ENCODE data around the gene MAP3K5.
"Not testable (repeated sequence)": the region's sequence is repeated elsewhere in the genome, so short reads cannot be mapped to it uniquely, and the experiment has no call there.

The MAP3K5 gene

DNA sequence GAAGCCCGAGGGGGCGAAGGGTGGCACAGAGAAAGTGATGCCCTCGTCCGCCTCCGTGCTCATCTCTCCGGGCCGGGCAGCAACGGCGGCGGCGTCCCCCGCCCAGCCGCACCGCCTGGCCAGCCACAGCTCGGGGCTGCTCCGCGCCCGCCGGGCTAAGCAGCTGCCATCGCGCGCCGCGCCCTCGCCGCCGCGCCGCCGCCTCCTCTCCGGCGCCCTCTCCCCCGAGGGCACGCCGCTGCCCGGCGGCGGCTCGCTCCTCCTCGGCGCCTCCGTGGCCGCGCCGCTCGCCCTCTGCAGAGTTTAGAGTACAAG lies 225 bp downstream of the MAP3K5 start:
- no peak for DNase-seq

DNA sequence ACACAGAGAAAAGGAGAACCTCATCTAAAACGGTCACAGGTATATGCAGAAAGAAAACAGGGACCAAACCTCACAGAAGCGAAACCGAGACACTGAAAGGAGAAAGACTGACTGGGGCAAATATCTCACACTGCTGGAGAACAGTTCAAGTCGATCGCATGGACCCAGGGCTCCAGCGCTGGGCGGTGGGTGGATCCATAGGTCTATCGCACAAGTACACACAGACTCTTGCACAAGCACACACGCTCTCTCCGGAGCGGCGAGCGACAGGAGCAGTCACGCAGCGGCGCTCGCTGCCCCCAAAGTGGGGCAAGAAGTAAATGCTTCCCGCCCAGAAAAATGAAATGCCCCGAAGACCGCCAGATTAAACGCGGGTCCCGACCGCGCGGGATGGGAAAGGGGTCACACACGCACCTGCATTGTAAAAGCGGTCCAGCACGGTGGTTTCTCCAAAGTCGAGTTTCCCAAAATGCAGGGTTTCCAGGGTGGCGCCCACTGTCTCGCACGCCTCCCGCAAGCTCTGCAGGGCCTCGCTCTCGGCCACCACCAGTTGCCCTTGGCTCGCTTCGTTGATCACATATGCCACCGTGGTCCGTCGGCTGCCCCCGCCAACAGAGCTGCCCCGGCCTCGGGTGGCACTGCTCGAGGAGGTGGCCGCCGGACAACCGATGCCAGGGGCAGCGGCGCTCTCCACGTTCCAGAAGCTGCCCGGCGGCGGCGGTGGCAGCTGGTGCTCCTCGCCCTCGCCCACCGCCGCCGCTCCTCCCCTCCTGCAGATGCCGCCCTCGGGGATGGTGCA lies 782 bp downstream of the MAP3K5 start:
- DNase-seq: peak; percentile 21 to 66

DNA sequence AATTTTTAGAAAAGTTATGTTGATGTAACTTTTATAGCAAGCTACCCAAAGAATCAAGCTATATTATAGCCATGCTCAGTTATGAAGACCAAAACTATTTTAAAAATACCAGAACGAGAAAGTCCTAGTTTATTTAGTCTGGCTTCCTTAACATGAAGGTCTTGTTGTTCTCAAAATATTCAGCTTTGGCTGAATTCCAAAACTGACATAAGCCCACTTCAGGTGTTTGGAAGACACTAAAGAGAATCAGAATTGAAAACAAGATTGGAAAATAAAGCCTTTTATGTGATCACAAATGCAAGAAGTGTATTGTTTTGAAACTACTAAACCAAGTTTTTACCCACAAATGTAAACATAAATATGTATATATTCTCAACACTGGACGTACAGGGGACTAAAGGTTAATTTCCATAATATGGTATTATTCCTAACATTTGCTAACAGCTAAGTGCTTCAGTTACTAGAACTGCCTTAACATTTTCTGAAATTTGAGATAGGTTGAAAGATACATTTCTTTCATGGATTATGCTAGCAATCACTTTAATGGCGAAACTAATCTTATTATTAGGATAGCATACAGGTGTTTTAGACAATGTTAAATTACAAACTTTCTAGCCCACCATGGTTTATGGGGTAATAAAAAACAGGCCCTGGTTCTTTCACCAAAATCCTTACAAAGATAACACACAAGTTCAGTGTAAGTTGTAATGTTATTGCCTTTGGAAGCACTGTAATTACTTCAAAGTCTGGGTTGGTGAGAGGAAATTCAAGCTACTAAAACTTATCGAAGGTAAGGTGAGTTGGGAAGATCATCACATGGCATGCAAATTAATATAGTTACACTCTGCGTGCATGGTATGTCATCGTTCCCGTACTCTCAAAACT lies 1.6 kb downstream of the MAP3K5 start:
- peak in 1 of 2 experiments; percentile 43 for DNase-seq

DNA sequence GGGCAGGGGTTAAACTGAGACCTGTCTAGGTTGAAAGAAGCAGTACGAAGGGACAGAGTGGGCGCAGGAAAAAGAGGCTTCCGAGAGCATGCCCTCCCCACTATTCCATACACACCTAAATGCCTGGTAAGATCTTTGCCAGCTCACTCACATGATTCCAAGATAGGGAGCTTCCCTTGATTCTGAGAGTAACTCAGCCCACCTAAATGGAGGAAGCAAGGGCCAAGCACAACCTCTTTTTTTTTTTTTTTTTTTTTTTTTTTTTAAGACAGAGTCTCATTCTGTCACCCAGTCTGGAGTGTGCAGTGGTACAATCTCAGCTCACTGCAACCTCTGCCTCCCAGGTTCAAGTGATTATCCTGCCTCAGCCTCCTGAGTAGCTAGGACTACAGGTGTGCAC lies 2.8 kb downstream of the MAP3K5 start:
- DNase-seq: not testable (repeated sequence)

DNA sequence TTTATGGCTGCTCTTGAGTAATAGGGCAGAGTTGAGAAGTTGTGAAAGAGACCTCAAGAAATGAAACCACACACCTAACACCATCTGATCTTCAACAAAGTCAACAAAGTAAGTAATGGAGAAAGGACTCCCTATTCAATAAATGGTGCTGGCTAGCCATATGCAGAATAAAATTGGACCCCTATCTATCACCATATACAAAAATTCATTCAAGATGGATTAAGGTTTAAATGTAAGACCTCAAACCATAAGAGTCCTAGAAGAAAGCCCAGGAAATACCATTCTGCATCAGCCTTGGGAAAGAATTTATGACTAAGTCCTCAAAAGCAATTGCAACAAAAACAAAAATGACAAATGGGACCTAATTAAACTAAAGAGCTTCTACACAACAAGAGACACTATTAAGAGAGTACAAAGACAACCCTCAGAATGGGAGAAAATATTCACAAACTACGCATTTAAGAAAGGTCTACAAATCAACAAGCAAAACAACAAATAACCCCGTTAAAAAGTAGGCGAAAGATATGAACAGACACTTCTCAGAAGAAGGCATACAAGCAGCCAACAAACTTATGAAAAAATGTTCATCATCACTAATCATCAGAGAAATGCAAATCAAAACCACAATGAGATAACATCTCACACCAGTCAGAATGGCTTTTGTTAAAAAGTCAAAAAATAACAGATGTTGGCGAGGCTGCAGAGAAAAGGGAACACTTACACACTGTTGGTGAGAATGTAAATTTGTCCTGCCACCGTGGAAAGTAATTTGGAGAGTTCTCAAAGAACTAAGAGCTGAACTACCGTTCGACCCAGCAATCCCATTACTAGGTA lies 4.0 kb downstream of the MAP3K5 start:
- DNase-seq: peak in 1 of 2 experiments; percentile 87

DNA sequence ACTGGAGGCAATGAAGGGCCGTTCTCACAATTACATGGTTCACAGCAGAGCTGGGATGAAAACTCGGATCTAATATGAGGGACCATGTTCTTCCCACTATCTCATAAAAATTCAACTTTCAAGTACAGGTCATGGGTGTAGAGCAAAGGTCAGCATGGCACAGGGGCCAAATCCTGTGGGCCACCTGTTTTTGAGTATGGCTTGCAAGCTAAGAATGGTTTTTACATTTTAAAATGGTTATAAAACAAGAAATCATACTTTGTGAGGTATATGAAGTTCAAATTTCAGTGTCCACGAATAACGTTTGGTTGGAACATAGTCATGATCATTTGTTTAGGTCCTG lies 4.6 kb downstream of the MAP3K5 start:
- DNase-seq: peak in 1 of 2 experiments; percentile 36

DNA sequence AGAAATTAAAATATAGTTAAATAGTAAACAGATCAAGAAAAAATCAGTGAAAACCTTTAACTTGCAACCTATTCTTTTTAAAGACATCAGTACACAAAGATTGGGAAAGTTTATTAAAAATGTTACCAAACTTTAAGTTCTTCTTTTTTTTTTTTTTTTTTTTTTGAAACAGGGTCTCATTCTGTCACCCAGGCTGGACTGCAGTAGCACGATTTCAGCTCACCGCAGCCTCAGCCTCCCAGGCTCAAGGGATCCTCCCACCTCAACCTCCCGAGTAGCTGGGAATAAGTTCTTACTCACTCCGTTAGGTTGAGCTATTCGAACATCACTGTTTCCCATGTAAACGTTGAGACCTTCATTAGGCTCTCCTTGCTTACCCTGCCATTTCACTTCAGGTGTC lies 5.6 kb downstream of the MAP3K5 start:
- DNase-seq: no peak

DNA sequence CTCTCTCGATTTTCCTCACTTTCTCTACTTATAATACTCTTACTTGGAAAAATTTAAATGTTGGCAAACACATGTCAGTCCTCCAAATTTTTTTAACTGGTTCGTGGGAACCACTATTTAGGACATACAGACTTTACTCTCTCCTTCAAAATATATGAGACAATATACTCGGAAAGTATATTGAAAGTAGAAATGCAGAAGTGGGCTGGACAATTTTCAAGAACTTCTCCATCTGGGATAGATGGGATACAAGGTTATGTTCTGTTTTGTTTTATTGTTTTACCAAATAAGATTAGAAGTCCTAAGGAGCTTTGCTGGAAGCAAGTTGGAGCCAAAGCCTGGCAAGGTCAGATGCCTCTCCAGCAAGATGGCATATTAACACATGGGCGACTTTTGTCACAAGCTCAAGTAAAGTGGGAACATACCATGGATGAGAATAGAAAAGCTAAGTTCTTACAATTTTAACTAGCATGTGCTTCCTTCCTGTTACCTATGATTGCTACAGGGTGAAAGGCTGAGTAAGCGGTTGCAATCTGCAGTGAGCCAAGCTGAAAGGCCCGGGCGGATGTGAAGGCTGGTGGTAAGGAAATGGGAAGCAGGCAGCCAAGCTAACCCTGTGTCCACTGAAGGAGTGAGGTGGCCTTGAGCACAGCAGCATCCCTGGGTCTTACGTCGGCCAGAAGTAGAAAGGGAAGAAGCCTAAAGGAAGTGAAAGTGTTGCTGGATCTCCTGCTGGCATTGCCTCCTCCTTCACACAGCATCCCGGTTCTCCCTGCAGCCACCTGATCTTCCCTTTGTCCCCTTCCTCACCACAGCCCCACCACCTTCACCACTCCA lies 7.1 kb downstream of the MAP3K5 start:
- peak in 1 of 2 experiments; percentile 72 for DNase-seq

DNA sequence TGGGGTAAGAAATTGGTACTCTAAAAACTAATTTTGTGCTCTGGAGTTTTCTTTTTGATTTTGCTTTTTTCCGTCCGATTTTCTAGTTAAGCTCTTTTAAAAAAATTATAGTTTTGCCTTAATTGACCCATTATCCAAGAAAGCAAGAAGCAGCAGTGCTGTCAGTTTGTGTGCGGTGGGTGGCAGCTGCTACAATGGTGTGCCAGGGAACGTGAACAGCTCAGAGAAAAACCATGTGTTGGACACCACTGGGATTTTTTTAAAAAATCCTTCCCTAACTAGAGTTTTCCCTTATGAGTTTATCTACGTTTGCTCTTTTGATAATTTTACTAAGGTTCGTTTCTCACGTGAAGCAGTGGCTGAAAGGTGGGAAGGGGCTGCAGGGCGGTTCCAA lies 8.0 kb downstream of the MAP3K5 start:
- no peak for DNase-seq

DNA sequence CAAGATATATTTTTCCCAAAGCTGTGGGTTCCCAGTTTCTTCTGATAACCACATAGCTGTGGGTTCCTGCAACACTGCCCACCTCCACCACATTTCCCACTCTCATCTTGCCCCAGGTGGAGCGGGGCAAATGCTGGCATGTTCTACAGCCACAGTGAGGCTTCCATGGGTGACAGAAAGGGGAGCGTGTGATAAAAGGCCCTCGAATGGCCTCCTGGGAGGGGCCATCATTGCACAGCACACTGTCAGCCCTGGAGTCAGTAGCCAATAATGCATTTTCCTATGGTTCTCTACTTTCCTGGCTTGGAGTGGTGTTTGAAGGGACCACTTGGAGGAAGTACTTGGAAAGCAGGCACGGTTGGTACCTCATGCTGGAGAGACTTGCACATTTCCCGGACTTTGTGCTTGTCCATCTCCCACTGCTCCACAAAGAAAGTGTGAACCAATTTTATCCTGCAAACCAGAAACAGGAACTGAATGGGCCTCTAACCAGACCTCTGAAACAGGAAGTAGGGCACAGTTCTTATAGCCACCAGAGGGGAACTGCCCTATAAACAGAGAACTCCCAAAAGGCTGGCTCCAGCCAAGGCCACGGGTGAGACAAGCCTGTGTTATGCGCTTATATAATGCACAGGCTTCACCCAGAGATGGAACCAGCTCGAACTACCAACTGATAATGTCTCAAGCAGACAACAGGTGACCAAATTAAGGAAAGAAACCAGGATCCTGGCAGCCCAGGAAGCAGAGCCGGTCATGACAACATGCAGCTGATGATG lies 8.6 kb downstream of the MAP3K5 start:
- DNase-seq: peak in 1 of 2 experiments; percentile 9

DNA sequence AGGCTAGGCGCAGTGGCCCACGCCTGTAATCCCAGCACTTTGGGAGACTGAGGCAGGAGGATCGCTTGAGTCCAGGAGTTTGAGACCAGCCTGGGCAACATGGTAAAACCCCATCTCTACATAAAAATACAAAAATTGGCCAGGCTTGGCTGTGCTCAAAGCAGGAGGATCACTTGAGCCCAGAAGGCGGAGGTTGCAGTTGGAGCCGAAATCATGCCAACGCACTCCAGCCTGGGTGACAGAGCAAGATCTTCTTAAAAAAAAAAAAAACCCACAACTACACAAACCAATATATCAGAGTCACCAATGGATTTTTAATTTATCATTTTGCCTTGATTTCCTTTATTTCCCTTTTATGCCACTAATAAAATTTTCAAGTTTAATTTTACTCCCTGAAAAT lies 9.3 kb downstream of the MAP3K5 start:
- DNase-seq: no peak

DNA sequence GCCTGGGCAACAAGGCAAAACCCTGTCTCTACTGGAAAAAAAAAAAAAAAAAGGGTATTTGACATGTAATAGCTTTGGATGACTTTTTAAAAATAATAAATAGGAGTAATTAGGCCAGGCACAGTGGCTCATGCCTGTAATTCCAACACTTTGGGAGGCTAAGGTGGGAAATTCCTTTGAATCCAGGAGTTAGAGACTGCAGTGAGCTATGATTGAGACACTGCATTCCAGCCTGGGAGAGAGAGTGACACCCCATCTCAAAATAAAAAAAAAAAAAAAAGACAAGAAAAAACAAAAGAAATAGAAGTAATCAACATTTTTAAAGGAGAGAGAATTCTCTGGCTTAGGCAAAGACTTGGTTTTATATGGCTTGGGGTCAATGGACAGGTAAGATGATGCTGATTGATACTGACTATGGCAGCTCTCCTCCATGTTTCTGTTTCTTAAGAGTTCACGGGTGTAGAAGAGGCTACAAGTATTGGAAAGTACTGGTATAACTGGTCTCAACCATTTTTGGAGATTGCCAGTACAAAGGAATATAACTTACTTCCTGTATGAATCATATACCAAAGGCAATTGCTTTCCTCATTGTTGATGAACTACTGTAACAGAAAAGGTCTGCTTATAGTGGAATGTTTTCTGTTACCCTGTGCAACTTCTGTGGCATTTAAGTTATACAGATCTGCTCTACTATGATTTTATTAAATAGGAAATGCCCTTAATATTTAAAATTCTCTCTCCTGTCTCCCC lies 10.1 kb downstream of the MAP3K5 start:
- peak in 1 of 2 experiments; percentile 69 for DNase-seq

DNA sequence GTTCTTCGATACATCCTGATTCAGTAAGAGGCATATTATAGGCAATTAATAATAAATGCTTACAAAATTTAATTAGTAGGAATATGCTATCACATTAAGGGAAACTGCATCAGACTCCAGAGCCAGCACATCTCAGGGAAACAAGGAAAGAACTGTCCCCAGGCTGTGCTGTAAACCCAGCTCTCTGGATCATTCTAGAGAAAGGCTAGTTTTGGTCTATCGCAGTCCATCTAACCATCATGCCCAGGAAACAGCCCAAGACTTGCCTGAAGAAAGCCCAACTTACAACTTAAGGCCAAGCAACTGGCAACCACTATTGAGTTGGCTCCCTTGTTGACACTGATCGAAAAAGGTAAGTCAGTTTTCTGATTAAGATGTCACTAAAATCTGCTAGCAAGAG lies 11.3 kb downstream of the MAP3K5 start:
- DNase-seq: no peak

DNA sequence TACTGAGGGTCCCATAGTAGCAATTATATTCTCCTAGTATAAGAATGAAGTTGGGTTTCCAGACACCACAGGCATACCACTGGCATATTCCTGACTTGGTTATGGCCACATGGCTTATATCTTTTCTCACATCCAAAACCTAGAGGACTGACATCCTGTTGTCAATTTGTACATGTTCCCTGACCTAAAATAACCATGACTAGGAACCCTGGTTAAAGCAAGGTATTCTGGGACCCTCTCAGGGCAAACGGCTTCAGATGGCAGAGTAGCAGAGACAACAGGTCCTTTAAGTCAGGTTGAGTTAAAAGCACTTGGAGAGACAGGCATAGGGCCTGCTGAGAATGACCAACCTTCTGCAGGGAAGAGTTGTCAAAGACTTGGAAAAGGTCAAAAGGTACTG lies 12.6 kb downstream of the MAP3K5 start:
- no peak for DNase-seq

DNA sequence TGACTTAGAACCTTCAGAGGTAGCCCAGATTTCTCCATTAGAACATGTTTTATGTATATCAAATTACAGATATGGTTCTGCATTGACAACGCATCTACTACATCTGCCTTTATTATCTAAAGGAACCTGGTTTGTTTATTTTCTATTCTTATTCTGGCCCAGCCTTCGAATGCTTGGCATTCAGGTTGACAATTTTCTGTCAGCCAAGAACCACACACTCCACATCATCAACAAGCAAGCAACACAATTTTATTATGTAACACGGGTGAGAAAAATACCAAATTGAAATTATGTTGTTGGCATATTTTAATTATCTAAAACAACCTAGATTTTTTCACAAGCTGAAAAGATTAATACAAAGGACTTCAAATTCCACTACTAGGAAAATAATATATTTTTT lies 14.6 kb downstream of the MAP3K5 start:
- DNase-seq: no peak

DNA sequence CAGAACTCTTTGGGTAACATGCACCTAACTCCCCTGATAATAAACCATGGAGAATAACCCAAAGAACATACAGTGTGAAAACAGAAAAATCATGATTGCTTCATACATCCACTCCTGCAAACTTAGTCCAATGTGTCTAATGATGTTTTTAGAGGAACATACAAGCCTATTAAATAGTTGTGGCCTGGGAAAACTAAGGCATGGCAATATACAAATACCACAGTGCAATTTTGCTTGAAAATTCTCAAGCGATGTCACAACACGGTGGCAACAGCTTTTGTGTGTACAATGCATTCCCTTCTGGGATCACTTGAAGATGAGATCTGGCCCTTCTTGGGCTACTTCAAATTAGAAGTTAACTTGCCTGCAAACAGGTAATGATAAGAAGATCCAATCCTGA lies 16.7 kb downstream of the MAP3K5 start:
- DNase-seq: no peak

DNA sequence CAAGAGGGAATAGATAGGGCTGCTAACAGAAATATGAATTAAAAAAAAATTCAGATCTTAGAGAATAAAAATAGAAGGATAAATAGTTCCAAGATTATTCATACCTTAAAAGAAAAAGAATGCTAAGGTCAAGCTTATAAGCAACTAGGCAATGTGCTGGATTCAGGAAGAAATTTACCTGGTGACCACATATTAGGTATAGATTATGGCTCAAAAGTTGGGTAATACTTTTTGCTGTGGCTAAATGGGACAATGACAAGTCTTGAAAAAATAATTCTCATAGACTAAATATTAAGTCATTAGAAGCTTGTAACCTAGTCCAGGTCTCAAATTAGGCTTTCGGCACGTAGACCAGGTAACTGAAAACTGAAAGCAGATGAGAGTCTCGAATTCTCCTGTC lies 17.2 kb downstream of the MAP3K5 start:
- no peak for DNase-seq

DNA sequence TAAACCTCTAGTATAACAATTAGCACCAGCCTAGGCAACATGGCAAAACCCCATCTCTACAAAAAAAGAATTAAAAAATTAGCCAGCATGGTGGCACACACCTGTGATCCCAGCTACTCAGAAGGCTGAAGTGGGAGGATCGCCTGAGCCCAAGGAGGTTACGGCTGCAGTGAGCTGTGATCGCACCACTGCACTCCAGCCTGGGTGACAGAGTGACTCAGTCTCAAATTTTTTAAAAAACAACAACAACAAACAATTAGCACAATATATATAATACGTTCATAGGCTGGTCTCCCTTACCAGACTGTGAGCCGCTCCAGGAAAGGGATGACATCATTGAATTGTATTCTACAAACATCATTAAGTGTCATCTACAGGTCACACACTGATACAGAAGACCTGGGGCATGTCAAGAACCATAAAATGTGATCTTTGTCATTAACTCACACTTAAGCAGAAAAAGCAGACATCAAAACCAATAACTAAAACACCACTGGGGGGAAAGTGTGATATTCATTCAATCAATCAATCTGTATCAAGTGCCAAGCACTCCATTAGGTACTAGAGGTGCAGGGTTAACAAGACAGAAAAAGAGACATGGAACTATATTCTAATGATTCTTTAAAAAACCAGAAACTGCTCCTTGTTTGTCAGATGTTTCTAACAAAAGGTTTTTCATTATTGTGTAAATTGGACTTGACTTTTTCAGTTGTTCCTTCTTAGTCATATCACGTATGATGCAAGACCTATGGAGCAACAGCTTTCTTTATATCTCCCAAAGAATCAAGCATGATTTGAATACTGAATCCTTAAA lies 17.8 kb downstream of the MAP3K5 start:
- DNase-seq: no peak

DNA sequence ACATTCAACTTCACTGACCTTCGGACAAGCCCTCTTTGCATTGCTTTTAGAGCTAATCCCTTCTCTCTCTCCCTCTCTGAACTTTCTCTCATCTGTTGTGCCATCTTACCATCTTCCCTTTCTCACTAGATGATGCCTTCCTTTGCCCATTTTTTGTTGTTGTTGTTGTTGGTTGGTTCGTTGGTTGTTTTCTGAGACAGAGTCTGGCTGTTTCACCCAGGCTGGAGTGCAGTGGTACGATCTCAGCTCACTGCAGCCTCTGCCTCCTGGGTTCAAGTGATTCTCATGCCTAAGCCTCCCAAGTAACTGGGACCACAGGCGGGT lies 18.8 kb downstream of the MAP3K5 start:
- no peak for DNase-seq
